ENCODE measurements around the gene ADCY2.

GRCh38 chr5:7445068-7445467 is 49.1 kb downstream of the ADCY2 start:
- TF ChIP-seq USF2 (CRISPR knock-in tag; IDR thresholded peaks at IDR 0.05) (no peak), CTCF (IDR thresholded peaks at IDR 0.05 in 2 of 3, conservative IDR thresholded peaks at IDR 0.05 in 1 of 3; ENCODE audit: insufficient read depth in 2 of 3, low read depth in 1 of 3, low read length in 3 of 3) (no peak), TBP (optimal IDR thresholded peaks at IDR 0.05; ENCODE audit: low read depth, low read length) (no peak)

All from K562 (cell line).